Rectal smooth muscle tissue (tissue), 1 donor: Measurements from ENCODE around the gene SLC35F3.
"Not testable (repeated sequence)": the region's sequence is repeated elsewhere in the genome, so short reads cannot be mapped to it uniquely, and the experiment has no call there.

Experiments used
- H3K27ac ChIP-seq: one replicate; pipeline ENCODE4 v1.7.0; 2013; ENCODE audit warnings: low read depth, low read length, inconsistent platforms
- H3K27me3 ChIP-seq: one replicate; pipeline ENCODE4 v1.7.0; 2013; ENCODE audit warnings: low read length; ENCODE audit not compliant: control insufficient read depth, insufficient read depth
- H3K36me3 ChIP-seq: one replicate; pipeline ENCODE4 v1.7.0; 2013; ENCODE audit warnings: low read length; ENCODE audit not compliant: control insufficient read depth, insufficient read depth
- H3K4me1 ChIP-seq: one replicate; pipeline ENCODE4 v1.7.0; 2013; ENCODE audit warnings: low read length; ENCODE audit not compliant: control insufficient read depth, insufficient read depth
- H3K4me3 ChIP-seq: one replicate; pipeline ENCODE4 v1.7.0; 2013; ENCODE audit warnings: low read length
- H3K9ac ChIP-seq: one replicate; pipeline ENCODE4 v1.7.0; 2013; ENCODE audit warnings: low read length

Gene SLC35F3

DNA sequence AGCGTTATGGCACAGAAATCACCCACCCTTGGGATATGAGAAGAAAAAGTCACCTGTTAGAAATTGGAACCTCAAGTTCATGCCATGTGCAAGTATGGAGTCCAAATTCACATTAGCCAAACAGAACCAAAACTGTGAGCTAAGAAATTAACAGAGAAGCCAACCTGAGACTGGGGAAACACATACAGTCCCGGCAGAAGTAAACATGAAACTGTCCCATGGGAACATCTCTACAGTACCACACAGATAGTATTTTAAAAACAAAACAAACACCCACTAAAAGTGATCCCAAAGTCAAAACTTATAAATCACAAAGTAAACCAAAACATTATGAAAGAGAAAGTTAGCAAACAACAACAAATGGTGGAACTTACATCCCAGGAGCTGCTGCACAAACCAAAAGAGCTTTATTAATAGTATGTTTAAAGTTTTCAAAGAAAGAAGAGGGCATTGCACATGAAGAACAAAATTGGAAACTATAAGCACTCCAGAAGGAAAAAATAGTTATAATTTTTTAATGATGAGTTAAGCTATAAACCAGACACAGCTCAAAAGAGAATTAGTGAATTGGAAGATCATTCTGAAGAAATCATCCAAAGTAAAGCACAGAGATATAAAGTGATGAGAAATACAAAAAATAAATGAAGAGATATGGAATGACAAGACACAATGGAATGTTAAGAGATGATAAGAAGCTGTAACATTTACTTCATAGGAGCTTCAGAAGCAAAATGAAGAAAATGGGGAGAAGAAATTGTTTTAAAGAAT is 385.2 kb downstream of the SLC35F3 start:
- no peaks in the 10 kb centered on the region for H3K36me3 ChIP-seq
- H3K4me3 ChIP-seq: no peak overlapping the region
- no peaks in the 10 kb centered on the region for H3K4me1 ChIP-seq
- H3K27me3 ChIP-seq: no peaks in the 10 kb centered on the region
- H3K9ac ChIP-seq: no peak overlapping the region
- no peak overlapping the region for H3K27ac ChIP-seq

DNA sequence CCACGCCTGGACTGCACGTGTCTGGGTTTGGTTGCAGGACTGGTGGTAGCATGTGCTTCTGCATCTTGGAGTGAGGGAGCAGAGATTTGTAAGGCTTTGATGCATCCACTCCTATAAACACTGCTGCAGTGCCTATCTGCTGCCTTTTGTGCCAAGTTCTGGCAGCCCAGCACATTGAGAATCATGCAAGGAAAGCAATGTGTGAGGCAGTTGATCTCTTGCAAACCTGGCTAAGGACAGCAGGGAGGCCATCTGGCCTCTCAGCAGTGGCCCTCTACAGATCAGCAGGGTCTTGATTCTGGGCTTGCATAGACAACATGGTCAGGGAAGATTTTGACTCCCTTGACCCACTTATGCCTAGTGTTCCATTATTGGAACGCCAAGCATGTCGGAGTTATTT is 387.5 kb downstream of the SLC35F3 start:
- Histone ChIP-seq H3K27me3 (no peaks in the 10 kb centered on the region), H3K27ac (no peak overlapping the region), H3K4me1 (no peaks in the 10 kb centered on the region), H3K36me3 (no peaks in the 10 kb centered on the region), H3K4me3 (no peak overlapping the region), H3K9ac (no peak overlapping the region)

DNA sequence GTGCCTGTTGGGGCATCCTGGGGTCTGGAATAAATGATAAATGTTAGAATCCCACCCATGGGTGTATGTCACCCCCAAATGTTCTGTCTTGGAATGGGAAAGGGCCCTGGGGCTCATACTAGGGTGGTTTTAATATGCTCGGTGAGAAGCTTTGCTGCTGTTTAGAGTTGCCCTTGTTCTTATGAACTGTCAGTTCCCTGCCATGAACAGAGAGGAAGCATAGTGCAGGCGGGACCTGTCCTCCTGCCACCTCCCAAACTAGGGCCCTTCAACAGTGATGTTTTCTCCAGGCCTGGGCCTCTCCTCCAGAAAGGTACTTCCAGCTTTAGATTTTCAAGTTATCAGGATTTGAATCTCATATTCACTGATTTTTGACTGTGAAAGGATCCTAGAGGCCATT is 388.1 kb downstream of the SLC35F3 start:
- Histone ChIP-seq H3K27ac (no peak overlapping the region), H3K4me1 (no peaks in the 10 kb centered on the region), H3K4me3 (no peak overlapping the region), H3K36me3 (no peaks in the 10 kb centered on the region), H3K9ac (no peak overlapping the region), H3K27me3 (no peaks in the 10 kb centered on the region)

DNA sequence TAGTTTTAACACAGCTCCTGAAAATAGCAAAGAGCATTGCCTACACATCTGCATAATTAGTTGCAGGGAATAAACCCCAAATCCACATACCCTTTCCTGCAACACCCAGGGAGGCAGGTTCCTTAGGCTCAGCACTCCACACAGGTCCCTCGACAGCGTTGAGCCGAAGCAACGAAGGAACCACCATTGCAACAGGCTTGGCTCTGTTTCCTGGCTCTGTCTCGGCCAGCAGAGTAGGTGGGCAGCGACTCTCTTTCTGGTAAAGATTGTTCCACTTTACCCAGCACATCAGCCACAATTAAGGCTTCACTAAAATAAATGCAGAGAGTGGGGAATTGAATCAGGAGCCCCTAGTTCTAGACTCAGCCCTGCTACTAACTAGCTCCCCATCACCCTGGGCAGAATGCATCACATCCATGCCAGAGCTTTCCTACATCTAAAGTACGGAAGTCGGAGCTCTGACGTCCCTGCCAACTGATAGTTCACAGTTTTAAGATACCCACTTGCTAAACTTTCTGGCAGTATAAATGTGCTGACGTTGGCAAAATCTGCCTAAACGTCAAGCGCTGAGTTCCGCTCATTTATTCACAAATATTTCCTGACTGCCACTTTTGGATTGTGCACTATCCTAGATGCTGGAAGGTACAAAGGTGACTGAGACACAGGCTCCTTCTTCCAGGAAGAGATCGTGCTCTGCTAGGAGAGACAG is 389.8 kb downstream of the SLC35F3 start:
- H3K4me3 ChIP-seq: no peak overlapping the region
- no peaks in the 10 kb centered on the region for H3K36me3 ChIP-seq
- no peak overlapping the region for H3K9ac ChIP-seq
- no peak overlapping the region for H3K27ac ChIP-seq
- no peaks in the 10 kb centered on the region for H3K27me3 ChIP-seq
- no peaks in the 10 kb centered on the region for H3K4me1 ChIP-seq

DNA sequence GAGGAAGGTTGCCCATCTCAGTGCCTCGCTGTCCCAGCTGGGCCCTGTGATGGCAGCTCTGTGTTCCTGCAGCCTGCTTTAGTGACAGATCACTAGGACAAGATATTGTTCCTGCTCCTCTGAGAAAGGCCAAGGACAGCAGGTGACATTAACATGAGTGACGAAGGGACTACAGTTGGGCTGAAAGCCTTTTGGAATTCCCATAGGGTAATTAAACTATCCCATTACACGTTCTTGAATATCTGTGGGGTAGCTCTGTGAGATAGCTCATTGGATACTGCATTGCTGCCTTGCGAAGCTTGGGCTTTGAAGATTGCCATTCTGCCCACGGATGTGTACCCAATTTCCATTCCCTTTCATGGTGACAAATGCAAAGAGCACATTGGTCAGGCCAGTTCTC is 390.6 kb downstream of the SLC35F3 start:
- H3K4me3 ChIP-seq: no peak overlapping the region
- no peaks in the 10 kb centered on the region for H3K36me3 ChIP-seq
- no peaks in the 10 kb centered on the region for H3K4me1 ChIP-seq
- H3K27ac ChIP-seq: no peak overlapping the region
- H3K27me3 ChIP-seq: no peaks in the 10 kb centered on the region
- no peak overlapping the region for H3K9ac ChIP-seq

DNA sequence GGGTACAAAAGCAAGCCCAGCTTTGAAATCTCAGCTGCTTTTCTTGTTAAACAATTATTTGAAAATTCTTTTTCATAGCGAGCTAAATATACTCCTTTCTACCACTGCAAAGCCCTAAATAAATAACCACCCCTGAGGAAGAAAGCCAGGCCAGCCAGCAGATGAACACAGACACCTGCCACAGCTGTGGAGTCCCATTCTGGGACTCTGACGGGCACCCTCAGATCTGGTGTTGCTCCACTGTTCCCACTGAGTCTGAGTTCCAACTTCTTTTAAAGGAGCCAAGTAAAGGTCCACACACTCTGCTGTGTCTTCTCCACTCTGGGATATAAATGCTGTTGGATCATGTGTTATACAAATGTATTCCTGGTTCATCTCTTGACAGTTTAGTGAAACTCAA is 391.1 kb downstream of the SLC35F3 start:
- Histone ChIP-seq H3K27ac (no peak overlapping the region), H3K36me3 (no peaks in the 10 kb centered on the region), H3K4me3 (no peak overlapping the region), H3K4me1 (no peaks in the 10 kb centered on the region), H3K9ac (no peak overlapping the region), H3K27me3 (no peaks in the 10 kb centered on the region)

DNA sequence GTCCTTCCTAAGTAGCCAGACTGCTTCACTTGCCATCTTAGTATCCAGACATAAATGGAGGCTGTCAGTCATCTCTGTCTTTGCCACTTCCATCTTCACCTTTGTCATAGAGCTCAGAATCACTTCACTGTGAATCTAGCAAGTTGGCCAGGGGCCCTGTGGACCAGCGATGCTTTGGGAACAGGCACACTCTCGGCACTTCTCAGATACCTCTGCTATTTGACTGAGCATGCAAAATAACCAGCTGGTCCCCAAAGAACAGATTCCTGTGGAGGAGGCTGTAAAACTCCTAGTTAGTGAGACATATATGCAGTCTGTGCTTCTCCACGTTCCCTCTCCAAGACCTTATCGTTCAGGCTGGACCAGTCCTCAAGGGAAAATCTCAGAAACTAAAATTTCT is 392.0 kb downstream of the SLC35F3 start:
- Histone ChIP-seq H3K27ac (no peak overlapping the region), H3K27me3 (no peaks in the 10 kb centered on the region), H3K4me1 (no peaks in the 10 kb centered on the region), H3K4me3 (no peak overlapping the region), H3K36me3 (no peaks in the 10 kb centered on the region), H3K9ac (no peak overlapping the region)

DNA sequence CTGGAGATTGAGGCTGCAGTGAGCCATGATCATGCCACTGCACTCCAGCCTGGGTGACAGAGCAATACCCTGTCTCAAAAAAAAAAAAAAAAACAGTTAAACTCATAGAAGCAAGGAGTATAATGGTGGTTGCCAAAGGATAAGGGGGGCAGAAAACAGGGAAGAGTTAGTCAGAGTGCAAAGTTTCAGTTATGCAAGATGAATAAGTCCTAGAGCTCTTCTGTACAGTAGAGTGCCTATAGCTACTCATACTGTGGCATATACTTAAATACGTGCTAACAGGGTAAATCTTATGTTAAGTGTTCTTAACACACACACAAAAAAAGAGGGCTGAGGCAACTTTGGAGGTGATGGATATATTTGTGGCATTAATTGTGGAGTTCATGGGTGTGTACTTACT is 393.2 kb downstream of the SLC35F3 start:
- Histone ChIP-seq H3K4me1 (no peaks in the 10 kb centered on the region), H3K27ac (no peak overlapping the region), H3K36me3 (no peaks in the 10 kb centered on the region), H3K9ac (no peak overlapping the region), H3K27me3 (no peaks in the 10 kb centered on the region), H3K4me3 (no peak overlapping the region)

DNA sequence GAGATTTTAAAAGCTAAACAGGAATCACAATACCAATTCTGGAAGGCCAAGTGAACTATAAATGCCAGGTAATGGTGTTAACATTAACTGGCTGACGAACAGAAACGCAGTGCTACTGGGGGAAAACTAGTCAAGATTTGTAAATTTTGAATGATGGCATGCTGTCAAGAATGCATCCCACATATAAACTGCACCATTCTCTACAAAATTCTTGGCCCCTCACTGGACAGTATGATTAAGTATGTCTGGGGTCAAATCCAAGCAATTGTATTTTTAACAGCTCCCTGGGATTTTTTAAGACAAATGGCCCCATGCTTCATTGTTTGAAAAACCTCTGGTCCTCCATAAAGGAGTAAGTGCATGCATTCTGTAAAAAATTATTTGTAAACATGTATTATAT is 395.6 kb downstream of the SLC35F3 start:
- no peak overlapping the region for H3K27ac ChIP-seq
- H3K4me1 ChIP-seq: no peaks in the 10 kb centered on the region
- no peak overlapping the region for H3K4me3 ChIP-seq
- H3K9ac ChIP-seq: no peak overlapping the region
- no peaks in the 10 kb centered on the region for H3K36me3 ChIP-seq
- H3K27me3 ChIP-seq: no peaks in the 10 kb centered on the region

DNA sequence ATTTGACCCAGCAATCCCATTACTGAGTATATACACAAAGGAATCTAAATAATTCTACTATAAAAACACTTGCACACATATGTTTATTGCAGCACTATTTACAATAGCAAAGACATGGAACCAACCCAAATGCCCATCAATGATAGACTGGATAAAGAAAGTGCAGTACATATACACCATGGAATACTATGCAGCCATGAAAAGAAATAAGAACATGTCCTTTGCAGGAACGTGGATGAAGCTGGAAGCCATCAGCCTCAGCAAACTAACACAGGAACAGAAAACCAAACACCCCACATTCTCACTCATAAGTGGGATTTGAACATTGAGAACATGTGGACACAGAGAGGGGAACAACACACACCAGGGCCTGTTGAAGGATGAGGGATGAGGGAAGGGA is 397.2 kb downstream of the SLC35F3 start:
- H3K4me3 ChIP-seq, H3K9ac ChIP-seq, H3K27ac ChIP-seq, H3K27me3 ChIP-seq, H3K36me3 ChIP-seq, H3K4me1 ChIP-seq: not testable (repeated sequence)

DNA sequence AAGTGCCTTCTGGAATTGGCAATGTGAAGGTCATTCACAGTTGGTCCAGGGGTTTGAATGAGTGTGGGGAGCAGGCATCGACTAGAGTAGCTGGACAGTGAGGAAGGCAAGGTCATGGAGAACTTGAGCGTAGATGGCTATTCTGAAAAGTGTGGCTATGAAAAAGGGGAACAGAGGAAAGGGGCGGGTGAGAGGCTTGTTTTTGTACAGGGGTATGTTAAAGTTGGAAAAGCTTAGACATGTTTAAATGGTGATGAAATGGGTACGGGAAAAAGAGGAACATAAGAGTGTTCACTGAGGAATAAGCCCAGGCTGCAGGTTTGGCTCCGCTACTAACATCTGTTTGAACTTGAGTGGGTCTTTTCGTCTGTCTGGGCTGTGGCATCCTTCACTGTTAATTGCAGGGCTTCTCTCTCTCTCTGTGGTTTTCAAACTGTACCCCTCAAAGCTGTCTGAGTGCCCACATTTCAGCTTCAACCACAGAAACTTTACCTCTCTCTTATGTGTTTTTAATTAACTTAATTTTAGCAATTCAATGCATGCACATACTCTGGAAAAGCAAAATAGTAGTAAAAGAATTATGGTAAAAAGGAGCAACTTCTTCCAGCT is 398.0 kb downstream of the SLC35F3 start:
- Histone ChIP-seq H3K9ac (no peak overlapping the region), H3K27ac (no peak overlapping the region), H3K4me3 (no peak overlapping the region), H3K36me3 (no peaks in the 10 kb centered on the region), H3K4me1 (no peaks in the 10 kb centered on the region), H3K27me3 (no peaks in the 10 kb centered on the region)

DNA sequence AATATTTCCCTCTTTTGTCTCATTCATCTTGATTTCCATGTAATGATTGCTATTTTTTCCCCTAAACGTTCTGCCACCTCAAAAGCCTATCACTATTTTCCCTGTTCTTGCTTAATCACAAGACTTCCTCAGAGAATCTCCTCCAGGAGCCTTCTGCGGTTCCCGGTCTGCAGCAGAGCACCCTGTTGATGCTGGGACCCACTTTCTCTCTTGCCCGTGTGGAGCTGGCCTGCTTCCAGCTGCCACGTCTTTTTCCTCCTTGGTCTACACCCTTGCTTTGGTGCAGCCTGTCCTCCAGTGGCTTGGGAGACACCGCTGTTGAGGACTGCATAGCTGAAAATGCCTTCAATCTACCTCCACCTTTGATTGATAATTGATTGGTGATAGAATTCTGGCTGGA is 398.8 kb downstream of the SLC35F3 start:
- no peaks in the 10 kb centered on the region for H3K27me3 ChIP-seq
- H3K27ac ChIP-seq: no peak overlapping the region
- no peak overlapping the region for H3K4me3 ChIP-seq
- H3K9ac ChIP-seq: no peak overlapping the region
- H3K36me3 ChIP-seq: no peaks in the 10 kb centered on the region
- no peaks in the 10 kb centered on the region for H3K4me1 ChIP-seq

DNA sequence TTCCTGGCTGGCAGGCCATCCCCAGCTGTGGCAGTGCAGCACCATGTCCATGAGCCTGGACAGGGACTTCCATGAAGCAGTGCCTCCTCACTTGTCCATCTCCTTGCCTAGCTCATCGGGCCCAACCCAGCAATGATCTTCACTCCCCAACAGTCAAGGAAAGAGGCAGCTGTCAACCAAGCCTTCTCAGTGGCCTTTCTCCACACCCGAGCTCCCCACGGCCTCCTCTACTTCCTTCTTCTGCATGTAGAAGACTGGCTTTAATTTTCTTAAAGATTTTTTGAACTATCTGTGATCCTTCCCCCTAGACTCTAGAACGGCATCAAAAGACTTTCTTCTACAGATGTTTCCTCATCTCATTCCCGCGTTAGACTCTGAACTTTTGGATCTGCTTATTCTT is 403.2 kb downstream of the SLC35F3 start:
- Histone ChIP-seq H3K27me3 (peaks cover 2% of the 10 kb centered on the region), H3K27ac (no peak overlapping the region), H3K4me3 (no peak overlapping the region)

More for the DNA sequence above, 403.2 kb downstream of the SLC35F3 start:
- no peaks in the 10 kb centered on the region for H3K4me1 ChIP-seq
- no peaks in the 10 kb centered on the region for H3K36me3 ChIP-seq
- H3K9ac ChIP-seq: no peak overlapping the region
